H1 (cell line): ENCODE measurements around the gene USHBP1. TPM values are rescaled to one million over a fixed set of nuclear protein-coding genes. Genes with fewer than 3 reads are reported as not detected.

Experiments
- BCL11A ChIP-seq, 2 experiments: IDR thresholded peaks; one replicate each; pipeline ENCODE4 v1.6.1; 2011; ENCODE audit warnings: low read depth in 2 of 2, low read length in 2 of 2, mild to moderate bottlenecking in 2 of 2
- CBX8 ChIP-seq: fragments of 300-800, 300-1000 bp; sonication (generic); IDR thresholded peaks from 2 replicates; pipeline ENCODE4 v1.7.1; 2016; ENCODE audit warnings: low read depth, low read length, borderline replicate concordance
- CREB1 ChIP-seq: IDR thresholded peaks from 2 replicates; pipeline ENCODE4 v1.6.1; 2012; ENCODE audit warnings: inconsistent platforms
- MAFK ChIP-seq: IDR thresholded peaks from 2 replicates; pipeline ENCODE4 v1.6.1; 2012; ENCODE audit warnings: low read depth, mild to moderate bottlenecking, improper control_type of control experiment, low read length
- RXRA ChIP-seq: IDR thresholded peaks from 2 replicates; pipeline ENCODE4 v1.6.1; 2011; ENCODE audit warnings: low read depth, mild to moderate bottlenecking, low read length, moderate library complexity; ENCODE audit not compliant: insufficient read depth
- polyA plus RNA-seq, 7 experiments: library from polyadenylated mRNA; depleted of rRNA in 3 of 7; stranded (reverse) in 5 of 7; unstranded in 2 of 7; fragments of >200 nt in 5 of 7; fragments of 200-250 nt in 2 of 7; gene quantifications; 1 replicate in 5 of 7; 2 replicates in 1 of 7; 4 replicates in 1 of 7; pipeline versions ENCODE4 v1.2.1 to v1.2.3, GENCODE V29; 2011 to 2013; ENCODE audit warnings: missing spikeins in 2 of 7, mixed read lengths in 2 of 7
- total RNA-seq: library from RNA; stranded (reverse); fragmentation: NEBNext Ultra II Directional; extraction: Animal tissue kit (Norgen Biotek cat#: 25700); gene quantifications from 2 replicates; pipeline ENCODE4 v1.2.1, GENCODE V29; 2021
- TF ChIP-seq, protein P1 (sequence below), 3 experiments: IDR thresholded peaks; 1 replicate in 2 of 3; 2 replicates in 1 of 3; pipeline versions ENCODE4 v1.5.1 to v1.6.1; 2011; ENCODE audit warnings: low read length in 3 of 3, mild to moderate bottlenecking in 3 of 3, inconsistent platforms in 2 of 3, low read depth in 1 of 3, moderate library complexity in 1 of 3; ENCODE audit not compliant: insufficient read depth in 1 of 3; ENCODE audit errors: control extremely low read depth in 1 of 3

USHBP1 gene
- total and polyA plus RNA-seq, 2 of the 8 experiments (the other 6 are each of a cell fraction or from before 2014, with no cell fraction given): 5.0 to 7.5 TPM

- TF ChIP-seq, protein P1, sequence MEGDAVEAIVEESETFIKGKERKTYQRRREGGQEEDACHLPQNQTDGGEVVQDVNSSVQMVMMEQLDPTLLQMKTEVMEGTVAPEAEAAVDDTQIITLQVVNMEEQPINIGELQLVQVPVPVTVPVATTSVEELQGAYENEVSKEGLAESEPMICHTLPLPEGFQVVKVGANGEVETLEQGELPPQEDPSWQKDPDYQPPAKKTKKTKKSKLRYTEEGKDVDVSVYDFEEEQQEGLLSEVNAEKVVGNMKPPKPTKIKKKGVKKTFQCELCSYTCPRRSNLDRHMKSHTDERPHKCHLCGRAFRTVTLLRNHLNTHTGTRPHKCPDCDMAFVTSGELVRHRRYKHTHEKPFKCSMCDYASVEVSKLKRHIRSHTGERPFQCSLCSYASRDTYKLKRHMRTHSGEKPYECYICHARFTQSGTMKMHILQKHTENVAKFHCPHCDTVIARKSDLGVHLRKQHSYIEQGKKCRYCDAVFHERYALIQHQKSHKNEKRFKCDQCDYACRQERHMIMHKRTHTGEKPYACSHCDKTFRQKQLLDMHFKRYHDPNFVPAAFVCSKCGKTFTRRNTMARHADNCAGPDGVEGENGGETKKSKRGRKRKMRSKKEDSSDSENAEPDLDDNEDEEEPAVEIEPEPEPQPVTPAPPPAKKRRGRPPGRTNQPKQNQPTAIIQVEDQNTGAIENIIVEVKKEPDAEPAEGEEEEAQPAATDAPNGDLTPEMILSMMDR (IDR thresholded peaks at IDR 0.05; ENCODE audit: control extremely low read depth in 1 of 3, insufficient read depth in 1 of 3, low read depth in 1 of 3, low read length in 3 of 3): no peak
- TF ChIP-seq CREB1 (no peak), RXRA (no peak), MAFK (no peak), BCL11A (IDR thresholded peaks at IDR 0.05; ENCODE audit: low read depth in 2 of 2, low read length in 2 of 2) (no peak), CBX8 (no peak)
These were observed 36.6 kb upstream of the USHBP1 start (continued) for GRCh38 chr19:17300992-17301619.
